Measurements from ENCODE around the gene IRF2BP2. TPM values are rescaled to one million over a fixed set of nuclear protein-coding genes. Genes with fewer than 3 reads are reported as not detected.
A peak's percentile ranks its signal among the peaks of the same experiment; 100 is the strongest.

The IRF2BP2 gene
- total and polyA plus RNA-seq, 4 donors: 36.9 to 148 (median 107) TPM

GRCh38 chr1:234593771-234594504, 16.0 kb downstream of the IRF2BP2 start:
- Histone ChIP-seq H3K36me3 (ENCODE audit: control insufficient read depth in 1 of 2, insufficient read depth in 2 of 2, low read length in 1 of 2) (no peaks in the 10 kb centered on the region), H3K27ac (ENCODE audit: low read depth in 1 of 2, low read length in 2 of 2) (no peak overlapping the region), H3K4me1 (ENCODE audit: control insufficient read depth in 1 of 2, insufficient read depth in 2 of 2, low read length in 2 of 2) (peaks cover 0 to 3% of the 10 kb centered on the region in 2 donors), H3K4me3 (ENCODE audit: low read length in 2 of 2) (no peak overlapping the region), H3K9me3 (ENCODE audit: control insufficient read depth, low read length) (no peaks in the 10 kb centered on the region), H3K27me3 (ENCODE audit: control insufficient read depth in 1 of 2, insufficient read depth in 2 of 2, low read length in 1 of 2) (no peaks in the 10 kb centered on the region)
- DNase-seq (no peak), ATAC-seq (ENCODE audit: low FRiP score) (no peak)
- intact Hi-C loops (cut with DNase I): no loop called here
- WGBS, 2 donors: 88 to 95% methylated on average over 6 of the region's 6 CpGs

- intact Hi-C loops (cut with DNase I): no loop called here
- Histone ChIP-seq H3K4me1 (ENCODE audit: control insufficient read depth in 1 of 2, insufficient read depth in 2 of 2, low read length in 2 of 2) (no peaks in the 10 kb centered on the region), H3K4me3 (ENCODE audit: low read length in 2 of 2) (no peak overlapping the region), H3K36me3 (ENCODE audit: control insufficient read depth in 1 of 2, insufficient read depth in 2 of 2, low read length in 1 of 2) (no peaks in the 10 kb centered on the region), H3K9me3 (ENCODE audit: control insufficient read depth, low read length) (no peaks in the 10 kb centered on the region), H3K27ac (ENCODE audit: low read depth in 1 of 2, low read length in 2 of 2) (no peak overlapping the region), H3K27me3 (ENCODE audit: control insufficient read depth in 1 of 2, insufficient read depth in 2 of 2, low read length in 1 of 2) (no peaks in the 10 kb centered on the region)
- DNase-seq (no peak), ATAC-seq (ENCODE audit: low FRiP score) (no peak)
- whole genome bisulfite sequencing, 2 donors: 96 to 98% methylated on average over 7 of the region's 7 CpGs
Observed at GRCh38 chr1:234593109-234593508, 16.9 kb downstream of the IRF2BP2 start.

DNA sequence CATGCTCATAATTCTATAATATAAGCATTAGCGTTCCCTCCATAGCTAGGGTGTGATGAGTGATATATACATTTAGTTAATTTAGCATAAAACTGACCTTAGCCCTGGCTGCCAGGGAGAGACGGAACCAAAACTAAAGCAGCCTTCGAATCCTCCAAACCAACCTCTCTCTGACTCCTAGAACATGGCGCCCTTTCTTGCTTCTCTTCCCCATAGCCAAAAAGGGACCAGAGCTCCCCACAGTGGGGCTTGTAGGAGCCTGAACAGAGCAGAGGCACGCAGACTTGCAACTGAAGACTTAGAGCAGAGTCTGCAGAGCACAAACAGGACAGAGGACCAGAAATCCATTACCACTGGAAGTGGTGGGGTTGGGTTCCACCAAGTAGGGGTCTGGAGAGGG, 17.7 kb downstream of the IRF2BP2 start:
- DNase-seq (no peak), ATAC-seq (ENCODE audit: low FRiP score) (no peak)
- Histone ChIP-seq H3K4me3 (ENCODE audit: low read length in 2 of 2) (no peak overlapping the region), H3K27me3 (ENCODE audit: control insufficient read depth in 1 of 2, insufficient read depth in 2 of 2, low read length in 1 of 2) (no peaks in the 10 kb centered on the region), H3K9me3 (ENCODE audit: control insufficient read depth, low read length) (no peaks in the 10 kb centered on the region), H3K36me3 (ENCODE audit: control insufficient read depth in 1 of 2, insufficient read depth in 2 of 2, low read length in 1 of 2) (no peaks in the 10 kb centered on the region), H3K27ac (ENCODE audit: low read depth in 1 of 2, low read length in 2 of 2) (no peak overlapping the region), H3K4me1 (ENCODE audit: control insufficient read depth in 1 of 2, insufficient read depth in 2 of 2, low read length in 2 of 2) (peaks cover 0 to under 1% of the 10 kb centered on the region in 2 donors)
- 94 to 96% methylated on average over 5 of the region's 5 CpGs for WGBS, 2 donors
- intact Hi-C loops (cut with DNase I): no loop called here

- H3K36me3 ChIP-seq (ENCODE audit: control insufficient read depth in 1 of 2, insufficient read depth in 2 of 2, low read length in 1 of 2): no peaks in the 10 kb centered on the region
- H3K9me3 ChIP-seq (ENCODE audit: control insufficient read depth, low read length): no peaks in the 10 kb centered on the region
- ATAC-seq (ENCODE audit: low FRiP score) (no peak), DNase-seq (no peak)
- H3K27ac ChIP-seq (ENCODE audit: low read depth in 1 of 2, low read length in 2 of 2): no peak overlapping the region
- H3K4me1 ChIP-seq (ENCODE audit: control insufficient read depth in 1 of 2, insufficient read depth in 2 of 2, low read length in 2 of 2): peaks cover 0 to 2% of the 10 kb centered on the region in 2 donors
- 98 to 99% methylated on average over 4 of the region's 4 CpGs for WGBS, 2 donors
- no peaks in the 10 kb centered on the region for H3K27me3 ChIP-seq (ENCODE audit: control insufficient read depth in 1 of 2, insufficient read depth in 2 of 2, low read length in 1 of 2)
- intact Hi-C loops (cut with DNase I): no loop called here
- no peak overlapping the region for H3K4me3 ChIP-seq (ENCODE audit: low read length in 2 of 2)
Observed at GRCh38 chr1:234591131-234591530, 18.8 kb downstream of the IRF2BP2 start.

DNA sequence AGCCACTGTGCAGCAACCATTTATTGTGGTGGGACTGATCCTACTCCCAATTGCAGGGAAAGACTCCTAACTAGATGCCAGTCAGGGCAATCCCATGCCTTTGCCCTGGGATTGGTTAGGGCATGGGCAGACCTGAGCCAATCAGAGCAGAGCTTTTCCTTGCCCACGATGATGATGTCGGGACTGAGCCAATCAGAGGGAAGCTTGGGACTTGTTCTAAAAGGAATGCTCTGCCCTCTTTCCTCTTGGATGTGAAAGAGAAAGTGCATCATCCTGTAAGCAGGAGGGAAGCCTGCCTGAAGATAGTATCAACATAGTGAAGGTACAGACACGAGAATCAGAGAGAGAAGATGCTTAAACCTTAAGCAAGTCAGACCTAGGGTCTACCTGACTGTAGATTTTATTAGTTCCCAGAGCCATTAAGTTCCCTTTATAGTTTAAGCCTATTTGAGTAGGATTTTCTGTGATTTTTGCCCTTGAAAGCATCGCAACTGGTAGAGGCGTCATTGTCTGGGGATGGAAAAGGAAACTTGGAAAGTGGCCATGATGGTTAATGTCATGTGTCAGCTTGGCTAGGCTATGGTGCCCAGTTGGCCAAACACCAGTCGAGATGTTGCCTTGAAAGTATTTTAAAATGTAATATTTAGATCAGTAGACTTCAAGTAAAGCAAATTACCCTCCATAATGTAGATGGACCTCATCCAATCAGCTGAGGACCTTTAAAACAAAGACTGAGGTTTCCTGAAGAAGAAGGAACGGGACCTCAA, 19.9 kb downstream of the IRF2BP2 start:
- no peaks in the 10 kb centered on the region for H3K9me3 ChIP-seq (ENCODE audit: control insufficient read depth, low read length)
- H3K27me3 ChIP-seq (ENCODE audit: control insufficient read depth in 1 of 2, insufficient read depth in 2 of 2, low read length in 1 of 2): no peaks in the 10 kb centered on the region
- no peak for ATAC-seq (ENCODE audit: low FRiP score)
- intact Hi-C loops (cut with DNase I): no loop called here
- DNase-seq: no peak
- no peaks in the 10 kb centered on the region for H3K36me3 ChIP-seq (ENCODE audit: control insufficient read depth in 1 of 2, insufficient read depth in 2 of 2, low read length in 1 of 2)
- peaks cover 0 to 2% of the 10 kb centered on the region in 2 donors for H3K4me1 ChIP-seq (ENCODE audit: control insufficient read depth in 1 of 2, insufficient read depth in 2 of 2, low read length in 2 of 2)
- 50 to 65% methylated on average over 7 of the region's 7 CpGs for WGBS, 2 donors
- no peak overlapping the region for H3K4me3 ChIP-seq (ENCODE audit: low read length in 2 of 2)
- no peak overlapping the region for H3K27ac ChIP-seq (ENCODE audit: low read depth in 1 of 2, low read length in 2 of 2)

- ATAC-seq (ENCODE audit: low FRiP score): no peak
- intact Hi-C loops (cut with DNase I): no loop called here
- 82% methylated on average over 16 of the region's 16 CpGs for WGBS, 2 donors
- no peak for DNase-seq
- H3K4me1 ChIP-seq (ENCODE audit: control insufficient read depth in 1 of 2, insufficient read depth in 2 of 2, low read length in 2 of 2): peaks cover 0 to 4% of the 10 kb centered on the region in 2 donors
- no peak overlapping the region for H3K4me3 ChIP-seq (ENCODE audit: low read length in 2 of 2)
- no peak overlapping the region for H3K27ac ChIP-seq (ENCODE audit: low read depth in 1 of 2, low read length in 2 of 2)
- no peaks in the 10 kb centered on the region for H3K27me3 ChIP-seq (ENCODE audit: control insufficient read depth in 1 of 2, insufficient read depth in 2 of 2, low read length in 1 of 2)
- H3K36me3 ChIP-seq (ENCODE audit: control insufficient read depth in 1 of 2, insufficient read depth in 2 of 2, low read length in 1 of 2): no peaks in the 10 kb centered on the region
- H3K9me3 ChIP-seq (ENCODE audit: control insufficient read depth, low read length): no peaks in the 10 kb centered on the region
Observed at GRCh38 chr1:234589064-234589800, 20.7 kb downstream of the IRF2BP2 start.

DNA sequence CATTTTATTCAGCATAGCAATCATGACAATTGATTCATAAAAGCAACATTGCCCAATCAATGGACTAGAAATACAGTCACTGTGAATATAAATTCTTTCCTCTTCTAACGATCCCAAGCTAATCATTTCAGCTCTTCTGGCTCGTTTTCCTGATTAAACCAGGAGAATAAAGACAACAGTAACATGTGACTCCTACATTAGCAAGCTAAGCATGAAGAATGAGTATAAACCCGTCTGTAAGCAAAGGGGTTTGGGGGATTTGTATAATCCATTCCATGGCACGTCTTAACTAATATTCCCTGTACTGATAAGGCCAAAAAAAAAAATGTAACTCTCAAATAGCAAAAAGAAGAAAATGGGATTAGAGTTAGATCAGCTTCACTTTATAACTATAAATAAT, 21.6 kb downstream of the IRF2BP2 start:
- Histone ChIP-seq H3K4me1 (ENCODE audit: control insufficient read depth in 1 of 2, insufficient read depth in 2 of 2, low read length in 2 of 2) (peaks cover 0 to 6% of the 10 kb centered on the region in 2 donors), H3K9me3 (ENCODE audit: control insufficient read depth, low read length) (no peaks in the 10 kb centered on the region), H3K27me3 (ENCODE audit: control insufficient read depth in 1 of 2, insufficient read depth in 2 of 2, low read length in 1 of 2) (no peaks in the 10 kb centered on the region), H3K27ac (ENCODE audit: low read depth in 1 of 2, low read length in 2 of 2) (no peak overlapping the region), H3K36me3 (ENCODE audit: control insufficient read depth in 1 of 2, insufficient read depth in 2 of 2, low read length in 1 of 2) (no peaks in the 10 kb centered on the region), H3K4me3 (ENCODE audit: low read length in 2 of 2) (no peak overlapping the region)
- intact Hi-C loops (cut with DNase I): no loop called here
- DNase-seq (no peak), ATAC-seq (ENCODE audit: low FRiP score) (no peak)
- WGBS, 2 donors: 81 to 82% methylated on average over 4 of the region's 4 CpGs

- Histone ChIP-seq H3K27me3 (ENCODE audit: control insufficient read depth in 1 of 2, insufficient read depth in 2 of 2, low read length in 1 of 2) (no peaks in the 10 kb centered on the region), H3K36me3 (ENCODE audit: control insufficient read depth in 1 of 2, insufficient read depth in 2 of 2, low read length in 1 of 2) (no peaks in the 10 kb centered on the region), H3K4me1 (ENCODE audit: control insufficient read depth in 1 of 2, insufficient read depth in 2 of 2, low read length in 2 of 2) (peaks cover 0 to 6% of the 10 kb centered on the region in 2 donors), H3K9me3 (ENCODE audit: control insufficient read depth, low read length) (no peaks in the 10 kb centered on the region), H3K27ac (ENCODE audit: low read depth in 1 of 2, low read length in 2 of 2) (peak overlapping the region; percentile 40 to 97), H3K4me3 (ENCODE audit: low read length in 2 of 2) (no peak overlapping the region)
- 35 to 40% methylated on average over 12 of the region's 12 CpGs for WGBS, 2 donors
- DNase-seq: no peak
- ATAC-seq (ENCODE audit: low FRiP score): no peak
- intact Hi-C loops (cut with DNase I): no loop called here
Observed at GRCh38 chr1:234586892-234587485, 23.0 kb downstream of the IRF2BP2 start.

Measured in aorta (tissue), 5 donors.